H1 (cell line): ENCODE results near the gene UGT3A1. TPM values are rescaled to one million over a fixed set of nuclear protein-coding genes. Genes with fewer than 3 reads are reported as not detected.

Source experiments
- BACH1 ChIP-seq: IDR thresholded peaks from 2 replicates; pipeline ENCODE4 v1.6.1; 2012; ENCODE audit warnings: low read length, improper control_type of control experiment
- EP300 ChIP-seq, 2 experiments: IDR thresholded peaks; 1 replicate in 1 of 2; 2 replicates in 1 of 2; pipeline ENCODE4 v1.6.1; 2011 to 2012; ENCODE audit warnings: low read depth in 2 of 2, low read length in 2 of 2, mild to moderate bottlenecking in 2 of 2, borderline replicate concordance in 1 of 2, inconsistent platforms in 1 of 2, moderate library complexity in 1 of 2
- GTF2F1 ChIP-seq: IDR thresholded peaks from 2 replicates; pipeline ENCODE4 v1.6.1; 2012; ENCODE audit warnings: low read depth, low read length, improper control_type of control experiment, borderline replicate concordance
- HDAC2 ChIP-seq, 2 experiments: fragments of 300-600 bp in 1 of 2; sonication (generic) in 1 of 2; IDR thresholded peaks; 2 replicates each; pipeline ENCODE4 v1.6.1; 2011 to 2012; ENCODE audit warnings: low read depth in 2 of 2, low read length in 2 of 2, mild to moderate bottlenecking in 2 of 2, moderate library complexity in 2 of 2, borderline replicate concordance in 1 of 2, inconsistent platforms in 1 of 2
- NANOG ChIP-seq: IDR thresholded peaks from 2 replicates; pipeline ENCODE4 v1.6.1; 2011; ENCODE audit warnings: low read length, low read depth, mild to moderate bottlenecking, inconsistent platforms; ENCODE audit not compliant: insufficient read depth, poor library complexity, severe bottlenecking
- RFX5 ChIP-seq: IDR thresholded peaks from 2 replicates; pipeline ENCODE4 v1.6.1; 2011; ENCODE audit warnings: low read depth, low read length, improper control_type of control experiment, borderline replicate concordance
- SP1 ChIP-seq: IDR thresholded peaks from 2 replicates; pipeline ENCODE4 v1.6.1; 2011; ENCODE audit warnings: low read depth, low read length
- polyA plus RNA-seq, 7 experiments: library from polyadenylated mRNA; depleted of rRNA in 3 of 7; stranded (reverse) in 5 of 7; unstranded in 2 of 7; fragments of >200 nt in 5 of 7; fragments of 200-250 nt in 2 of 7; gene quantifications; 1 replicate in 5 of 7; 2 replicates in 1 of 7; 4 replicates in 1 of 7; pipeline versions ENCODE4 v1.2.1 to v1.2.3, GENCODE V29; 2011 to 2013; ENCODE audit warnings: missing spikeins in 2 of 7, mixed read lengths in 2 of 7
- total RNA-seq: library from RNA; stranded (reverse); fragmentation: NEBNext Ultra II Directional; extraction: Animal tissue kit (Norgen Biotek cat#: 25700); gene quantifications from 2 replicates; pipeline ENCODE4 v1.2.1, GENCODE V29; 2021
- TF ChIP-seq, protein P1 (sequence below): IDR thresholded peaks from 2 replicates; pipeline ENCODE4 v1.6.1; 2011; ENCODE audit warnings: low read length, improper control_type of control experiment

The UGT3A1 gene
- total and polyA plus RNA-seq, 2 of the 8 experiments (the other 6 are each of a cell fraction or from before 2014, with no cell fraction given), result 2.4 to 3.4 TPM

DNA sequence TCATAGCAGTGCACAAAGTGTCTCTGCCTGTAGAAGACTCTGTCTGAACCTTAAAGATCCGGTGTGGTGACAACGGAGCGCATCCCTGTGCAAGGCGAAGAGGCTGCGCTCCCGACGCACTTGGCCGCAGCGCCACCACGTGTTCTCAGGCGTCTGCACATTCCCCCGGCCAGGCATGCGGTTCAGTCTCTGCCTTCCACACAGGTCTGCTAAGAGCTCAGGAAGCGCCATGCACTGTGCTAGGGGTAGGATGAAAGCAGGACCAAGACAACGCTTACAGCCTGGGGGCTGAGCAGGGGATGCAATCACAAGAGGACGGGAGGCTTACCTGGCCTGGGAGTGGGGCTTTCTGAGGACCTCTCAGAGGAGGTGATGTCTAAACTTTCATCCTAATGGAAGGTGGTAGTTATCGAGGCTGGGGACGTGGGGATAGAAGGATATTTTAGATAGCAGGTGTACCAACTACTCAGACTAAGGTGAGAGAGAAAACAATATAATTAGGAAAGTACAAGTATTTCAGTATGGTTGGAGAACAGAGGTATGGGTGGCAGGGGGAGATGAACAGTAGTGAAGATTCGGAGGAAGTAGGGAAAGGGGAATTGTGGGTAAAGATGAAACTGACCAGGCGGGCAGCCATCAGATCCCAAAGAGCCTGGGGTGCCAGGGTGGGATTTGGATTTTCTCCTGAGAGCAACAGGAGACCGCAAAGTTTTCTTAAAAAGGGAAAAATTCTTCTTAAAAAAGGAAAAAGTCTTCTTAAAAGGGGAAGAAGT is 66.1 kb downstream of the UGT3A1 start (continued):
- no peak for TF ChIP-seq HDAC2 (IDR thresholded peaks at IDR 0.05; ENCODE audit: borderline replicate concordance in 1 of 2, low read depth in 2 of 2, low read length in 2 of 2)
- TF ChIP-seq GTF2F1, result no peak
- no peak for TF ChIP-seq RFX5
- TF ChIP-seq NANOG, result no peak
- no peak for TF ChIP-seq BACH1
- TF ChIP-seq SP1, result no peak
- no peak for TF ChIP-seq EP300 (IDR thresholded peaks at IDR 0.05; ENCODE audit: borderline replicate concordance in 1 of 2, low read depth in 2 of 2, low read length in 2 of 2)
- TF ChIP-seq, protein P1, sequence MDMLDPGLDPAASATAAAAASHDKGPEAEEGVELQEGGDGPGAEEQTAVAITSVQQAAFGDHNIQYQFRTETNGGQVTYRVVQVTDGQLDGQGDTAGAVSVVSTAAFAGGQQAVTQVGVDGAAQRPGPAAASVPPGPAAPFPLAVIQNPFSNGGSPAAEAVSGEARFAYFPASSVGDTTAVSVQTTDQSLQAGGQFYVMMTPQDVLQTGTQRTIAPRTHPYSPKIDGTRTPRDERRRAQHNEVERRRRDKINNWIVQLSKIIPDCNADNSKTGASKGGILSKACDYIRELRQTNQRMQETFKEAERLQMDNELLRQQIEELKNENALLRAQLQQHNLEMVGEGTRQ, result 0 out of 2 replicates have a peak, but pooled peaks have one; percentile 33
